ENCODE results near the gene AP2B1. TPM values are rescaled to one million over a fixed set of nuclear protein-coding genes. Genes with fewer than 3 reads are reported as not detected.
A peak's percentile ranks its signal among the peaks of the same experiment; 100 is the strongest.

AP2B1 gene
- total and polyA plus RNA-seq, 9 of the 15 experiments (the other 6 are each of a cell fraction or from before 2014, with no cell fraction given) = 60.1 to 287 (median 105) TPM

DNA sequence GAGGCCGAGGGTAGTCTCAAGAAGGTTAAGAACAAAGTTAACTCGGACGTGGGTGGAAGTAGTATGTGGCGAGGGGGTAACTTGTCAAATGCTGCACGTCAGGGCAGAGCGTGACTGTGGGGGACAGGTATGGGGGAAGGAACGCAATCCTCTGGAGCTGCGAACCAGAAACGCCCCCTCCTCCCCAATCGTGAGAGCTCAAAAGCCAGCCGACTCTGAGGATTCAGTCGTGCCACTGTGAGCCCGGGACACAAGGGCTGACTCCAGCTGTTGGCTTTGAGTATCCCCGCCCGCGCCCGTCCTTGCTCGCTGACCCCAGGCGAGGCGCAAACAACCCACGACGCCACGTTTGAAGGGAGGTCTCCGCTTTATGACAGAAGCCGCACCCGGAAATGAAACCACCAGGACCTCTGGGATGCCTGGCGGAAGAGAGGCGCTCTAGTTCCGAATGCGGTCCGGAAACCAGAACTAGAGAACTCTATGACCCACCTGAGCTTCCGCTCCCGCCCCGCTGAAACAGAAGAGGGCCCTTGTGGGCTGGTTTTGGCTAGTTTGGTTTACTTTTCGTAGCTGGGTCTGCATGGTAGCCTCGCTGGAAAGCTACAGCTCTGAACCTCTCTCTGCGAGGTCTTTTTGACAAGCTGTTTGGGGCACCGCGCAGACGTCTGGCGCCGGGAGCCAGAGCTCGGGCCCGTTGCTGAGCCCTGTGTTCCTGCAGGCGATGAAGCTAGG is 8.8 kb upstream of the AP2B1 start, which contains the start of gene PEX12 (continued):
- TF ChIP-seq TAF1 (IDR thresholded peaks at IDR 0.05; ENCODE audit: control insufficient read depth, extremely low read depth, insufficient read depth, low read length, severe bottlenecking) = peak; percentile 91
- TF ChIP-seq ZNF197 (CRISPR knock-in tag; IDR thresholded peaks at IDR 0.05; ENCODE audit: low read depth) = no peak
- TF ChIP-seq HMG20B (CRISPR knock-in tag; IDR thresholded peaks at IDR 0.05) = no peak
- no peak for TF ChIP-seq ZNF282 (CRISPR knock-in tag; IDR thresholded peaks at IDR 0.05)
- no peak for TF ChIP-seq JUNB (CRISPR knock-in tag; conservative IDR thresholded peaks at IDR 0.05)
- TF ChIP-seq, protein P1, sequence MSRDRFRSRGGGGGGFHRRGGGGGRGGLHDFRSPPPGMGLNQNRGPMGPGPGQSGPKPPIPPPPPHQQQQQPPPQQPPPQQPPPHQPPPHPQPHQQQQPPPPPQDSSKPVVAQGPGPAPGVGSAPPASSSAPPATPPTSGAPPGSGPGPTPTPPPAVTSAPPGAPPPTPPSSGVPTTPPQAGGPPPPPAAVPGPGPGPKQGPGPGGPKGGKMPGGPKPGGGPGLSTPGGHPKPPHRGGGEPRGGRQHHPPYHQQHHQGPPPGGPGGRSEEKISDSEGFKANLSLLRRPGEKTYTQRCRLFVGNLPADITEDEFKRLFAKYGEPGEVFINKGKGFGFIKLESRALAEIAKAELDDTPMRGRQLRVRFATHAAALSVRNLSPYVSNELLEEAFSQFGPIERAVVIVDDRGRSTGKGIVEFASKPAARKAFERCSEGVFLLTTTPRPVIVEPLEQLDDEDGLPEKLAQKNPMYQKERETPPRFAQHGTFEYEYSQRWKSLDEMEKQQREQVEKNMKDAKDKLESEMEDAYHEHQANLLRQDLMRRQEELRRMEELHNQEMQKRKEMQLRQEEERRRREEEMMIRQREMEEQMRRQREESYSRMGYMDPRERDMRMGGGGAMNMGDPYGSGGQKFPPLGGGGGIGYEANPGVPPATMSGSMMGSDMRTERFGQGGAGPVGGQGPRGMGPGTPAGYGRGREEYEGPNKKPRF (IDR thresholded peaks at IDR 0.05; ENCODE audit: low read depth, low read length) = no peak
- TF ChIP-seq, protein P2, sequence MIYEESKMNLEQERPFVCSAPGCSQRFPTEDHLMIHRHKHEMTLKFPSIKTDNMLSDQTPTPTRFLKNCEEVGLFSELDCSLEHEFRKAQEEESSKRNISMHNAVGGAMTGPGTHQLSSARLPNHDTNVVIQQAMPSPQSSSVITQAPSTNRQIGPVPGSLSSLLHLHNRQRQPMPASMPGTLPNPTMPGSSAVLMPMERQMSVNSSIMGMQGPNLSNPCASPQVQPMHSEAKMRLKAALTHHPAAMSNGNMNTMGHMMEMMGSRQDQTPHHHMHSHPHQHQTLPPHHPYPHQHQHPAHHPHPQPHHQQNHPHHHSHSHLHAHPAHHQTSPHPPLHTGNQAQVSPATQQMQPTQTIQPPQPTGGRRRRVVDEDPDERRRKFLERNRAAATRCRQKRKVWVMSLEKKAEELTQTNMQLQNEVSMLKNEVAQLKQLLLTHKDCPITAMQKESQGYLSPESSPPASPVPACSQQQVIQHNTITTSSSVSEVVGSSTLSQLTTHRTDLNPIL (CRISPR knock-in tag; IDR thresholded peaks at IDR 0.05) = no peak
- no peak for TF ChIP-seq ZNF184 (CRISPR knock-in tag; IDR thresholded peaks at IDR 0.05)
- TF ChIP-seq, protein P3, sequence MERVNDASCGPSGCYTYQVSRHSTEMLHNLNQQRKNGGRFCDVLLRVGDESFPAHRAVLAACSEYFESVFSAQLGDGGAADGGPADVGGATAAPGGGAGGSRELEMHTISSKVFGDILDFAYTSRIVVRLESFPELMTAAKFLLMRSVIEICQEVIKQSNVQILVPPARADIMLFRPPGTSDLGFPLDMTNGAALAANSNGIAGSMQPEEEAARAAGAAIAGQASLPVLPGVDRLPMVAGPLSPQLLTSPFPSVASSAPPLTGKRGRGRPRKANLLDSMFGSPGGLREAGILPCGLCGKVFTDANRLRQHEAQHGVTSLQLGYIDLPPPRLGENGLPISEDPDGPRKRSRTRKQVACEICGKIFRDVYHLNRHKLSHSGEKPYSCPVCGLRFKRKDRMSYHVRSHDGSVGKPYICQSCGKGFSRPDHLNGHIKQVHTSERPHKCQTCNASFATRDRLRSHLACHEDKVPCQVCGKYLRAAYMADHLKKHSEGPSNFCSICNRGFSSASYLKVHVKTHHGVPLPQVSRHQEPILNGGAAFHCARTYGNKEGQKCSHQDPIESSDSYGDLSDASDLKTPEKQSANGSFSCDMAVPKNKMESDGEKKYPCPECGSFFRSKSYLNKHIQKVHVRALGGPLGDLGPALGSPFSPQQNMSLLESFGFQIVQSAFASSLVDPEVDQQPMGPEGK (CRISPR knock-in tag; IDR thresholded peaks at IDR 0.05; ENCODE audit: borderline replicate concordance) = no peak
- TF ChIP-seq FOXP1 (CRISPR knock-in tag; IDR thresholded peaks at IDR 0.05) = no peak
- TF ChIP-seq, protein P4, sequence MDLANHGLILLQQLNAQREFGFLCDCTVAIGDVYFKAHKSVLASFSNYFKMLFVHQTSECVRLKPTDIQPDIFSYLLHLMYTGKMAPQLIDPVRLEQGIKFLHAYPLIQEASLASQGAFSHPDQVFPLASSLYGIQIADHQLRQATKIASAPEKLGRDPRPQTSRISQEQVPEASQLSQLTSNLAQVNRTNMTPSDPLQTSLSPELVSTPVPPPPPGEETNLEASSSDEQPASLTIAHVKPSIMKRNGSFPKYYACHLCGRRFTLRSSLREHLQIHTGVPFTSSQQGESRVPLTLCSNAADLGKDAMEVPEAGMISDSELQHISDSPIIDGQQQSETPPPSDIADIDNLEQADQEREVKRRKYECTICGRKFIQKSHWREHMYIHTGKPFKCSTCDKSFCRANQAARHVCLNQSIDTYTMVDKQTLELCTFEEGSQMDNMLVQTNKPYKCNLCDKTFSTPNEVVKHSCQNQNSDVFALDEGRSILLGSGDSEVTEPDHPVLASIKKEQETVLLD (IDR thresholded peaks at IDR 0.05) = peak; percentile 27; the same call in 1 of the 2 replicates
- TF ChIP-seq, protein P5, sequence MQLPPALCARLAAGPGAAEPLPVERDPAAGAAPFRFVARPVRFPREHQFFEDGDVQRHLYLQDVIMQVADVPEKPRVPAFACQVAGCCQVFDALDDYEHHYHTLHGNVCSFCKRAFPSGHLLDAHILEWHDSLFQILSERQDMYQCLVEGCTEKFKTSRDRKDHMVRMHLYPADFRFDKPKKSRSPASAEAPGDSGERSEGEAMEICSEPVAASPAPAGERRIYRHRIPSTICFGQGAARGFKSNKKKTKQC (CRISPR knock-in tag; IDR thresholded peaks at IDR 0.05) = no peak
- 0 out of 2 replicates have a peak, but pooled peaks have one; percentile 31 for TF ChIP-seq HDAC8 (tag; IDR thresholded peaks at IDR 0.05)
- TF ChIP-seq, protein P6, sequence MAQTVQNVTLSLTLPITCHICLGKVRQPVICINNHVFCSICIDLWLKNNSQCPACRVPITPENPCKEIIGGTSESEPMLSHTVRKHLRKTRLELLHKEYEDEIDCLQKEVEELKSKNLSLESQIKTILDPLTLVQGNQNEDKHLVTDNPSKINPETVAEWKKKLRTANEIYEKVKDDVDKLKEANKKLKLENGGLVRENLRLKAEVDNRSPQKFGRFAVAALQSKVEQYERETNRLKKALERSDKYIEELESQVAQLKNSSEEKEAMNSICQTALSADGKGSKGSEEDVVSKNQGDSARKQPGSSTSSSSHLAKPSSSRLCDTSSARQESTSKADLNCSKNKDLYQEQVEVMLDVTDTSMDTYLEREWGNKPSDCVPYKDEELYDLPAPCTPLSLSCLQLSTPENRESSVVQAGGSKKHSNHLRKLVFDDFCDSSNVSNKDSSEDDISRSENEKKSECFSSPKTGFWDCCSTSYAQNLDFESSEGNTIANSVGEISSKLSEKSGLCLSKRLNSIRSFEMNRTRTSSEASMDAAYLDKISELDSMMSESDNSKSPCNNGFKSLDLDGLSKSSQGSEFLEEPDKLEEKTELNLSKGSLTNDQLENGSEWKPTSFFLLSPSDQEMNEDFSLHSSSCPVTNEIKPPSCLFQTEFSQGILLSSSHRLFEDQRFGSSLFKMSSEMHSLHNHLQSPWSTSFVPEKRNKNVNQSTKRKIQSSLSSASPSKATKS (CRISPR knock-in tag; IDR thresholded peaks at IDR 0.05) = no peak
- TF ChIP-seq SRSF1 (IDR thresholded peaks at IDR 0.05; ENCODE audit: low read depth, low read length) = no peak

Measured in K562 (cell line).